ENCODE measurements around the gene SLC4A9. TPM values are rescaled to one million over a fixed set of nuclear protein-coding genes. Genes with fewer than 3 reads are reported as not detected.
"Not testable (repeated sequence)": the region's sequence is repeated elsewhere in the genome, so short reads cannot be mapped to it uniquely, and the experiment has no call there.

SLC4A9 gene
- polyA plus RNA-seq, 2 donors: 0.14 to 0.20 TPM

DNA sequence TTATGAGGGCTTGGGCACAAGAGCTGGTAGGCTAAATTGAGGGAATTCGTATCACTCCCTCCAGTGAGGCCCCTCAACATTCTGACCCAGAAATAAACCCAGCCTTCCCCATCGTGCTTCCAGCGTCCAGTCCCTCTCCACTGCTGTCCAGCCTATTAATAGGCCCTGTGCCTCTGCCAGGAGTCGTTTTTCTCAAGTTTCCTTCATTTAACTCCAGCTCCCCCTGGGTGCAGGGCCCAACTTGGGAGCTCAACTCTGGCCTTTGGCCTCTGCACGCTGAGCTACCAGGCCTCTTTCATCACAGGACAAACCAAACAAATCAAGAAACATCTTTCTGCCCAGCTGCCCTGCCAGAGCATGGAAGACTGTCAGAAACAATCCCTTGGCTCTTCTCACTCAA, 23.6 kb upstream of the SLC4A9 start:
- H3K36me3 ChIP-seq (ENCODE audit: control insufficient read depth in 2 of 2, insufficient read depth in 2 of 2, low read length in 1 of 2): peaks cover 4 to 22% of the 10 kb centered on the region in 2 donors
- H3K27ac ChIP-seq (ENCODE audit: low read depth in 2 of 2, low read length in 1 of 2): peak overlapping the region in 1 of 2 donors; percentile 42
- no peaks in the 10 kb centered on the region for H3K27me3 ChIP-seq (ENCODE audit: control insufficient read depth in 1 of 2, insufficient read depth in 2 of 2, low read length in 2 of 2)
- 54 to 57% methylated on average over 5 of the region's 5 CpGs for WGBS, 2 donors
- H3K9me3 ChIP-seq (ENCODE audit: control insufficient read depth in 2 of 2, insufficient read depth in 1 of 2, low read depth in 1 of 2, low read length in 1 of 2): no peaks in the 10 kb centered on the region
- H3K4me1 ChIP-seq (ENCODE audit: control insufficient read depth in 2 of 2, insufficient read depth in 2 of 2, low read length in 1 of 2): peaks cover 2 to 6% of the 10 kb centered on the region in 2 donors
- H3K4me3 ChIP-seq (ENCODE audit: low read depth in 1 of 2, low read length in 2 of 2): no peak overlapping the region

DNA sequence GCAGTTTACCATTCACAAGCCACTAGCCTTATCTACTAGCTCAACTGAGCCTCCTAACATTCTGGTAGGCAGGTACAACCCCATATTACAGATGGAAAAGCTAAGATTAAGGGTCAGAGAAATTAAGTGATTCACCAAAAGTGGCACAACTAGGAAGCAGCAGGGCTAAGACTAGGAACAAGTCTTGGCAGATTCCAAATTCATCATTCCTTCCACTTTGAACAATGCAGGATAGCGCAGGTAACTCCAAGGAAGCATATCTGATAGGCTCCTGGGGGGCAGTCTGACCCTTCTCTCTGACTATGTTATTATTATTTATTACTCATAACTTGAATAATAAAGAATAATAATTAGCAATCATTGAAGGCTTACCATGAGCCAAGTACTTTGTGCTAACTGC, 22.1 kb upstream of the SLC4A9 start:
- Histone ChIP-seq H3K36me3 (ENCODE audit: control insufficient read depth in 2 of 2, insufficient read depth in 2 of 2, low read length in 1 of 2) (peaks cover 0 to 33% of the 10 kb centered on the region in 2 donors), H3K4me3 (ENCODE audit: low read depth in 1 of 2, low read length in 2 of 2) (no peak overlapping the region), H3K4me1 (ENCODE audit: control insufficient read depth in 2 of 2, insufficient read depth in 2 of 2, low read length in 1 of 2) (peaks cover 4 to 15% of the 10 kb centered on the region in 2 donors), H3K27me3 (ENCODE audit: control insufficient read depth in 1 of 2, insufficient read depth in 2 of 2, low read length in 2 of 2) (no peaks in the 10 kb centered on the region), H3K9me3 (ENCODE audit: control insufficient read depth in 2 of 2, insufficient read depth in 1 of 2, low read depth in 1 of 2, low read length in 1 of 2) (no peaks in the 10 kb centered on the region), H3K27ac (ENCODE audit: low read depth in 2 of 2, low read length in 1 of 2) (no peak overlapping the region)
- 60% methylated on average over 1 of the region's 1 CpG for WGBS, 2 donors

DNA sequence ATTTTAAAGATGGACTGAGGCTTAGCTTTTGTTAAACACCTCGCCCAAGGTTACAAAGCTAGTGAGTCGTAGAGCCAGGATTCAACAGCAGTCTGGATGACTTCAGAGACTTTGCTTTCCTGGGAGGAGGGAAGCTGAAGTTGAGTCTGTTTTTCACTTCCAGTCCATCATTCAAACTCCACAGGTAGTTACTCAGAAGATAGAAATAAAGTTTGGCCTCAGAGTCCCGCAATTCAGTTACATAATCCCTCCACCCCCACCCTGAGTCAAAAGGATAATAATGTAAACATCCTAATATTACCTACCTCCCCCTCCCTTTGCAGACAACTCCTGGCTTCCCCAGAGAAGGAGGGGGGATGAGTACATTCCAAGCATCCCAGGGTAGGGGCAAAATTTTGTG, 21.7 kb upstream of the SLC4A9 start:
- Histone ChIP-seq H3K27ac (ENCODE audit: low read depth in 2 of 2, low read length in 1 of 2) (peak overlapping the region in 1 of 2 donors; percentile 2), H3K27me3 (ENCODE audit: control insufficient read depth in 1 of 2, insufficient read depth in 2 of 2, low read length in 2 of 2) (no peaks in the 10 kb centered on the region), H3K36me3 (ENCODE audit: control insufficient read depth in 2 of 2, insufficient read depth in 2 of 2, low read length in 1 of 2) (peaks cover 0 to 30% of the 10 kb centered on the region in 2 donors), H3K9me3 (ENCODE audit: control insufficient read depth in 2 of 2, insufficient read depth in 1 of 2, low read depth in 1 of 2, low read length in 1 of 2) (no peaks in the 10 kb centered on the region), H3K4me1 (ENCODE audit: control insufficient read depth in 2 of 2, insufficient read depth in 2 of 2, low read length in 1 of 2) (peaks cover 6 to 16% of the 10 kb centered on the region in 2 donors), H3K4me3 (ENCODE audit: low read depth in 1 of 2, low read length in 2 of 2) (no peak overlapping the region)
- 45 to 59% methylated on average over 3 of the region's 3 CpGs for WGBS, 2 donors

DNA sequence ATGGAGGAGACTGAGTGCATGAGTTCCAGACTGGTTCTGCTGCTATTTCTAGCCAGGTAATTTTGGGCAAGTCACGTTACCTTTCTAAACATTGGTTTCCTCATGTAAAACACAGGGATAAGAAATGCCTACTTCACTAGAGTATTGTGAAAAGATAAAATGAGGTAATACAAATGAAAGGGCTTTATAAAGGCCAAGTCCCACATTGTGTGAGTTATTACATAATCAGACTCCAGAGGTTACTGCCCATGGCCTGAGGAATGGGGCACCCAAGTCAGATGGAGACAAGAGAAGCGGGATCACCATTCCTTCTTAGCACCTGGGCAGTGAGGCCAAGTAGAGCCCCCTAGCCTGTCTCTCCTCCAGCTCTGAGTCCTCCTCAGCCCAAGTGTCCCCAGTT, 21.1 kb upstream of the SLC4A9 start:
- Histone ChIP-seq H3K9me3 (ENCODE audit: control insufficient read depth in 2 of 2, insufficient read depth in 1 of 2, low read depth in 1 of 2, low read length in 1 of 2) (no peaks in the 10 kb centered on the region), H3K36me3 (ENCODE audit: control insufficient read depth in 2 of 2, insufficient read depth in 2 of 2, low read length in 1 of 2) (peaks cover 0 to 31% of the 10 kb centered on the region in 2 donors), H3K4me1 (ENCODE audit: control insufficient read depth in 2 of 2, insufficient read depth in 2 of 2, low read length in 1 of 2) (peaks cover 6 to 16% of the 10 kb centered on the region in 2 donors), H3K27me3 (ENCODE audit: control insufficient read depth in 1 of 2, insufficient read depth in 2 of 2, low read length in 2 of 2) (no peaks in the 10 kb centered on the region), H3K27ac (ENCODE audit: low read depth in 2 of 2, low read length in 1 of 2) (peak overlapping the region in 1 of 2 donors; percentile 6), H3K4me3 (ENCODE audit: low read depth in 1 of 2, low read length in 2 of 2) (no peak overlapping the region)
- 74 to 76% methylated on average over 2 of the region's 2 CpGs for WGBS, 2 donors

DNA sequence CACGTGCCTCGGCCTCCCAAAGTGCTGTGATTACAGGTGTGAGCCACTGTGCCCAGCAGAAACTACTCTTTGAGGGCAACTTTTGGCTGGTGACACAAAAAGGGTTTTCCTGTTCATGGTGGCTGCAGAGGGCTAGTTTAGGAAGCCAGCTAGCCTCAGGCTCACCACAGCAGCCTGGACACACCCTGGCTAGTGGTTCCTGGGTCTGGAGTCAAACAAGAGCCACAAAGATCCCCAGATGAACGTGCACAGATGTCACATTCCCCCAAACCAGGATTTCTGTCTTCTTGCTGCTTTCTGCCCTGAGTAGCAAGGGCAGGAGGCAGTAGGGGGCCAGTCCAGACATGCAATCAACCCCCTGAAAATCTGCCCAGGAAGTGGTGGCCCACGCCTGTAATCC, 20.4 kb upstream of the SLC4A9 start:
- H3K36me3 ChIP-seq (ENCODE audit: control insufficient read depth in 2 of 2, insufficient read depth in 2 of 2, low read length in 1 of 2): peaks cover 0 to 27% of the 10 kb centered on the region in 2 donors
- no peaks in the 10 kb centered on the region for H3K9me3 ChIP-seq (ENCODE audit: control insufficient read depth in 2 of 2, insufficient read depth in 1 of 2, low read depth in 1 of 2, low read length in 1 of 2)
- no peak overlapping the region for H3K4me3 ChIP-seq (ENCODE audit: low read depth in 1 of 2, low read length in 2 of 2)
- H3K27ac ChIP-seq (ENCODE audit: low read depth in 2 of 2, low read length in 1 of 2): no peak overlapping the region
- WGBS, 2 donors: 63 to 69% methylated on average over 4 of the region's 4 CpGs
- H3K27me3 ChIP-seq (ENCODE audit: control insufficient read depth in 1 of 2, insufficient read depth in 2 of 2, low read length in 2 of 2): no peaks in the 10 kb centered on the region
- H3K4me1 ChIP-seq (ENCODE audit: control insufficient read depth in 2 of 2, insufficient read depth in 2 of 2, low read length in 1 of 2): peaks cover 6 to 17% of the 10 kb centered on the region in 2 donors

DNA sequence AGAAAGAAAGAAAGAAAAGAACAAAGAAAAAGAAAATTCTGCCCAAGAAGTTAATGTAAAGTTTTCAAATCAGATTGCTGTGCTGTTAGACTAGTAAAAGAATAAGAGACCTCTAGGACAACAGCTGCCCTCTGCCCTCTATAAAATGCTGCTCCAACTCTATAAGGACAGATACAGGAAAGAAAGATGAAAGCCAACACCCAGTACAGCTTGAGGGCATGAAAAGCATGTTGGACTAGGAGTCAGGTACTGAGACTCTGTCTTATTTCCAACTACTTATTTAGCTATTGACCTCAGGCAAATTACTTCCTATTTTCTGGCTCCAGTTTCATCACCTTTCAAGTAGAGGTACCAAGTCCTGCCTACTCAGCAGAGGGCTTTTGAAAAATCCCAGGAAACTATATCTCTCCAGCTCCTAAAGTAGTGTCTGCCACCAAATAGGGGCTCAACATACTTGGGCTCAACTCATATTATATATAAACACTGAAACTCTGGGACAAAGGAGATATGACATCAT, 19.3 kb upstream of the SLC4A9 start:
- Histone ChIP-seq H3K9me3 (ENCODE audit: control insufficient read depth in 2 of 2, insufficient read depth in 1 of 2, low read depth in 1 of 2, low read length in 1 of 2) (no peaks in the 10 kb centered on the region), H3K27me3 (ENCODE audit: control insufficient read depth in 1 of 2, insufficient read depth in 2 of 2, low read length in 2 of 2) (no peaks in the 10 kb centered on the region), H3K4me3 (ENCODE audit: low read depth in 1 of 2, low read length in 2 of 2) (no peak overlapping the region), H3K36me3 (ENCODE audit: control insufficient read depth in 2 of 2, insufficient read depth in 2 of 2, low read length in 1 of 2) (peaks cover 0 to 22% of the 10 kb centered on the region in 2 donors), H3K4me1 (ENCODE audit: control insufficient read depth in 2 of 2, insufficient read depth in 2 of 2, low read length in 1 of 2) (peaks cover 6 to 17% of the 10 kb centered on the region in 2 donors), H3K27ac (ENCODE audit: low read depth in 2 of 2, low read length in 1 of 2) (no peak overlapping the region)

DNA sequence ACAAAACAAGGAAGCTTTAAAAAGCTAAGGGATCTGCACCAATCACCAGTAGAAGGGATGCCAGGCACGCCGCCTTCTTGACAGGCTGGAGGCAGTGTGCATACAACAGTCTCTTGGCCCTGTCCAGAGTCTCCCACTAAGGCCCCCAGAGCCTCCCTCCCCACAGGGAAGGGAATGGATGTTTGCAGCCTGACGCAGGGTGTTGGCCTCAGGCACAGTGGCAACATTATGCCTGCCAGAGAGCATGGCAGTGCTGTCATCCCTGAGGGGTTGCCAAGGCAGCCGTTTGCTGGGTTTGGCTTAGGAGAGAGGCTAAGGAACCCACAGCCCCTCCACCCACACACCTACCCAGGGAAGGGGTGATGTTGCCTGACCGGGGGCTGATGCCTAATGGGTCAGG, 18.4 kb upstream of the SLC4A9 start:
- peaks cover 0 to 20% of the 10 kb centered on the region in 2 donors for H3K36me3 ChIP-seq (ENCODE audit: control insufficient read depth in 2 of 2, insufficient read depth in 2 of 2, low read length in 1 of 2)
- H3K9me3 ChIP-seq (ENCODE audit: control insufficient read depth in 2 of 2, insufficient read depth in 1 of 2, low read depth in 1 of 2, low read length in 1 of 2): no peaks in the 10 kb centered on the region
- no peak overlapping the region for H3K4me3 ChIP-seq (ENCODE audit: low read depth in 1 of 2, low read length in 2 of 2)
- no peaks in the 10 kb centered on the region for H3K27me3 ChIP-seq (ENCODE audit: control insufficient read depth in 1 of 2, insufficient read depth in 2 of 2, low read length in 2 of 2)
- peaks cover 6 to 15% of the 10 kb centered on the region in 2 donors for H3K4me1 ChIP-seq (ENCODE audit: control insufficient read depth in 2 of 2, insufficient read depth in 2 of 2, low read length in 1 of 2)
- 64 to 68% methylated on average over 5 of the region's 5 CpGs for WGBS, 2 donors
- H3K27ac ChIP-seq (ENCODE audit: low read depth in 2 of 2, low read length in 1 of 2): peak overlapping the region in 1 of 2 donors; percentile 1

DNA sequence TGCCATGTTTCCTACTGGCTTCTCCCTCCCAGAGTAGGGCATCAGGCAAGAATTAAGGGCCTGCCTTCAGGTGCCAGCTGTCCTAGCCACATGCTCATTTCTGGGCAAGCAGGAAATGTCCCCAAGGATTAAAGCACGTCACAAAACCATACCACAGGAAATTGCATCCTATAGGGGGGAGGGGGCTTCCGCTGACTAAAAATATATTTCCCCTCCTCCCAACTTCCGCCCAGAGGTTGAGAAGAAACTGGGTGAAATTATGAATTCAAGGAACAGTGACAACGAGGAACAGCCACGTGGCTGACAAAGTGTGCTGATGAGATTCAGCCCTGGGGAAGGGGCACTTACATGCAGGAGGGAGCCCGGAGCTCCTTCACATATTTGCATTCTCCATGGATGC, 17.7 kb upstream of the SLC4A9 start:
- Histone ChIP-seq H3K4me1 (ENCODE audit: control insufficient read depth in 2 of 2, insufficient read depth in 2 of 2, low read length in 1 of 2) (peaks cover 6 to 14% of the 10 kb centered on the region in 2 donors), H3K36me3 (ENCODE audit: control insufficient read depth in 2 of 2, insufficient read depth in 2 of 2, low read length in 1 of 2) (peaks cover 0 to 20% of the 10 kb centered on the region in 2 donors), H3K4me3 (ENCODE audit: low read depth in 1 of 2, low read length in 2 of 2) (no peak overlapping the region)

DNA sequence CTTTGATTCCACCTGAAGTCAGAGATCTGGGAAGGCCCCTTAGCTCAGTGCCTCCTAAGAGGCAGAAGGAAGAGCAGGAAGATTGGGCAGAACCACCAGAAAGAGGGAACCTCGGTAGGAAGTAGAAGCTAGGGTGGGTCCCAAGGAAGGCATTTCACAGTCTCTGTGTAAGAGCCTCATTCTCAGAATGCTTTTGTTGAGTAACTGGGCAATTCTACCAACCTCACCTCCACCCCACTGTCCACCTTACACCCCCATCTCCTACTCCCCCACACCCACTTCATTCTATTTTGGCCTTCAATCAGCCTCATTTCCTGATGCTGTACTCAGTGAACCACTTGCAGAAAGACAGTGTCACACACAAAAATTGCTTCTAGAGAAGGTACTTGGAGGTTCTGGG, 17.1 kb upstream of the SLC4A9 start:
- H3K4me1 ChIP-seq (ENCODE audit: control insufficient read depth in 2 of 2, insufficient read depth in 2 of 2, low read length in 1 of 2): peaks cover 6 to 14% of the 10 kb centered on the region in 2 donors
- no peak overlapping the region for H3K4me3 ChIP-seq (ENCODE audit: low read depth in 1 of 2, low read length in 2 of 2)
- no peaks in the 10 kb centered on the region for H3K27me3 ChIP-seq (ENCODE audit: control insufficient read depth in 1 of 2, insufficient read depth in 2 of 2, low read length in 2 of 2)
- WGBS, 2 donors: 53 to 71% methylated on average over 1 of the region's 1 CpG
- no peaks in the 10 kb centered on the region for H3K9me3 ChIP-seq (ENCODE audit: control insufficient read depth in 2 of 2, insufficient read depth in 1 of 2, low read depth in 1 of 2, low read length in 1 of 2)
- H3K27ac ChIP-seq (ENCODE audit: low read depth in 2 of 2, low read length in 1 of 2): no peak overlapping the region
- H3K36me3 ChIP-seq (ENCODE audit: control insufficient read depth in 2 of 2, insufficient read depth in 2 of 2, low read length in 1 of 2): peaks cover 0 to 20% of the 10 kb centered on the region in 2 donors

More for the DNA sequence above, 17.7 kb upstream of the SLC4A9 start:
- peak overlapping the region in 1 of 2 donors; percentile 1 for H3K27ac ChIP-seq (ENCODE audit: low read depth in 2 of 2, low read length in 1 of 2)
- no peaks in the 10 kb centered on the region for H3K27me3 ChIP-seq (ENCODE audit: control insufficient read depth in 1 of 2, insufficient read depth in 2 of 2, low read length in 2 of 2)
- H3K9me3 ChIP-seq (ENCODE audit: control insufficient read depth in 2 of 2, insufficient read depth in 1 of 2, low read depth in 1 of 2, low read length in 1 of 2): no peaks in the 10 kb centered on the region
- WGBS, 2 donors: 71 to 75% methylated on average over 6 of the region's 6 CpGs

DNA sequence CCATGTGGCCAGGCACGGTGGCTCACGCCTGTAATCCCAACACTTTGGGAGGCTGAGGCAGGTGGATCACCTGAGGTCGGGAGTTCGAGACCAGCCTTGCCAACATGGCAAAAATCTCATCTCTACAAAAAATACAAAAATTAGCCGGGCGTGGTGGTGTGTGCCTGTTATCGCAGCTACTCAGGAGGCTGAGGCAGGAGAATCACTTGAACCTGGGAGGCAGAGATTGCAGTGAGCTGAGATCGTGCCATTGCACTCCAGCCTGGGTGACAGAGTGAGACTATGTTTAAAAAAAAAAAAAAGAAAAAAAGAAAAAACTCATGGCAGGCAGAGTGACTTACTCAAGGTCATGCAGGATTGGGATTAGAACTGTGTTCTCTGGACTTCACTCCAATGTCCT, 16.1 kb upstream of the SLC4A9 start:
- WGBS, 2 donors: 94 to 96% methylated on average over 8 of the region's 8 CpGs
- not testable (repeated sequence) for H3K9me3 ChIP-seq (ENCODE audit: control insufficient read depth in 2 of 2, insufficient read depth in 1 of 2, low read depth in 1 of 2, low read length in 1 of 2); H3K27ac ChIP-seq (ENCODE audit: low read depth in 2 of 2, low read length in 1 of 2); H3K27me3 ChIP-seq (ENCODE audit: control insufficient read depth in 1 of 2, insufficient read depth in 2 of 2, low read length in 2 of 2); H3K4me3 ChIP-seq (ENCODE audit: low read depth in 1 of 2, low read length in 2 of 2)
- peaks cover 6 to 14% of the 10 kb centered on the region in 2 donors for H3K4me1 ChIP-seq (ENCODE audit: control insufficient read depth in 2 of 2, insufficient read depth in 2 of 2, low read length in 1 of 2)
- H3K36me3 ChIP-seq (ENCODE audit: control insufficient read depth in 2 of 2, insufficient read depth in 2 of 2, low read length in 1 of 2): peaks cover 0 to 20% of the 10 kb centered on the region in 2 donors
